ENCODE results near the gene FKBP14.

GRCh38 chr7:30066687-30067086 is 40.2 kb upstream of the FKBP14 start:
- TF ChIP-seq, protein P1, sequence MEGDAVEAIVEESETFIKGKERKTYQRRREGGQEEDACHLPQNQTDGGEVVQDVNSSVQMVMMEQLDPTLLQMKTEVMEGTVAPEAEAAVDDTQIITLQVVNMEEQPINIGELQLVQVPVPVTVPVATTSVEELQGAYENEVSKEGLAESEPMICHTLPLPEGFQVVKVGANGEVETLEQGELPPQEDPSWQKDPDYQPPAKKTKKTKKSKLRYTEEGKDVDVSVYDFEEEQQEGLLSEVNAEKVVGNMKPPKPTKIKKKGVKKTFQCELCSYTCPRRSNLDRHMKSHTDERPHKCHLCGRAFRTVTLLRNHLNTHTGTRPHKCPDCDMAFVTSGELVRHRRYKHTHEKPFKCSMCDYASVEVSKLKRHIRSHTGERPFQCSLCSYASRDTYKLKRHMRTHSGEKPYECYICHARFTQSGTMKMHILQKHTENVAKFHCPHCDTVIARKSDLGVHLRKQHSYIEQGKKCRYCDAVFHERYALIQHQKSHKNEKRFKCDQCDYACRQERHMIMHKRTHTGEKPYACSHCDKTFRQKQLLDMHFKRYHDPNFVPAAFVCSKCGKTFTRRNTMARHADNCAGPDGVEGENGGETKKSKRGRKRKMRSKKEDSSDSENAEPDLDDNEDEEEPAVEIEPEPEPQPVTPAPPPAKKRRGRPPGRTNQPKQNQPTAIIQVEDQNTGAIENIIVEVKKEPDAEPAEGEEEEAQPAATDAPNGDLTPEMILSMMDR (IDR thresholded peaks at IDR 0.05), result no peak
- TF ChIP-seq POLR2A (IDR thresholded peaks at IDR 0.05), result no peak

All from right lobe of liver (tissue), 4 donors.